ENCODE results near the gene KRT17.
"Not testable (repeated sequence)": the region's sequence is repeated elsewhere in the genome, so short reads cannot be mapped to it uniquely, and the experiment has no call there.

Gene KRT17

DNA sequence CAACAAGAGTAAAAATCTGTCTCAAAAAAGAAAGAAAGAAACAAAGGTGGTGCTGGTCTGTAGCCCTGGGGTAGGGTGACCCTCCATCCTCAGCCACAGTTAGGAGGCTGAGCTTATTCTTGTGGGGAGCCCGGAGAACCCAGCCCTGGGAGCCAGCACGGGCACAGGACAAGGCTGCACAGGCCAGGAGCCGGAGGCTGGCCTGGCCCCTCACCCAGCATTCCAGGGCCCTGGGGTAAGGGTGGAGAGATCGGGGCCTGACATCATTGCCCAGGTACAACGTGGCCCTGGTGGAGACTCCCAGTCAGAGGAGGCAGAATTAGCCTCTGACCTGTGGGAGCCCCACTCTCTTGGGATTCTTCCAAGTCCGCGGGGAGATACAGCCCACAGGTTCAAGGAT is 10.3 kb upstream of the KRT17 start:
- no peak for DNase-seq (ENCODE audit: low read depth, low spot score)

DNA sequence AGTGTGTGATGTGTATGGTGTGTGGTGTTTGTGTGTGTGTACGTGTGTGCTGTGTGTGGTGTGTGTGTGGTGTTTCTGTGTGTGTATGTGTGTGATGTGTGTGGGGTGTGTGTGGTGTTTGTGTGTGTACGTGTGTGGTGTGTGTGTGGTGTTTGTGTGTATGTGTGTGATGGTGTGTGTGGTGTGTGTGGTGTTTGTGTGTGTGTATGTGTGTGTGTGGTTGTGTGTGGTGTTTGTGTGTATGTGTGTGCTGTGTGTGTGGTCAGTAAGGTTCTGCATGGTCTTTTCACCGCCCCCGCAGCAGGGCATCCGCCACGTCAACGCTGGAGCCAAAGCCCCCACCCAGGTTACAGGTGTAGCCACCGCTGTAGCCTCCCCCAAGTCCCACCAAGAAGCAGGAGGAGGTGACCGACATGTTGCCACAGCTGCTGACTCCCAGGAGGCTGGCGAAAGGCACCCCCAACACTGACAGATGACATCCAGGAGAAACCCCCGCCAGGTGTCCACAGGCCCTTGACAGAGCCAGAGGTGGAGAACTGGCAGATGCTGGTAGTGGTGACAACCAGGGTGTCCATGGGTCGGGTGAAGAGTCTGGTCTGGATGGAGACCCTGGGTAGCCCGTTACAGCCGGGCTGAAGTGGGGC is 9.3 kb upstream of the KRT17 start:
- DNase-seq (ENCODE audit: low read depth, low spot score), result no peak

DNA sequence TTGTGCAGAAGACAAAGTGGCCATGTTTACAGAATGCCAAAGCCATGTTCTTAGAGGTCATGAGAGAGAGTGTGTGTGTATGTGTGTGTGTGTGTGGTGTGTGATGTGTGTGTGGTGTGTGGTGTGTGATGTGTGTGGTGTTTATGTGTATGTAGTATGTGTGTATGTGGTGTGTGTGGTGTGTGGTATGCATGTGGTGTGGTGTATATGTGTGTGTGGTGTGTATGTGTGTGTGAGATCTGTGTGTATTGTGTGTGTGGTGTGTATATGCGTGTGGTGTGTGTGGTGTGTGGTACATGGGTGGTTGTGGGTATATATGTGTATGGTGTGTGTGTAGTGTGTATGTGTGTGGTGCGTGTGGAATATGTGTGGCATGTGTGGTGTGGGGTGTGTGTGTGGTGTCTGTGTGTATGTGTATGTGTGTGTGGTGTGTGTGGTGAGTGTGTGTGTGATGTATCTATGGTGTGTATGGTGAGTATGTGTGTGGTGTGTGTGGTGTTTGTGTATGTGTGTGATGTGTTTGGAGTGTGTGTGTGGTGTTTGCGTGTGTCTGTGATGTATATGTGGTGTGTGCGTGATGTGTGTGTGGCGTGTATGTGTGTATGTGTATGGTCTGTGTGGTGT is 8.2 kb upstream of the KRT17 start:
- no peak for DNase-seq (ENCODE audit: low read depth, low spot score)

DNA sequence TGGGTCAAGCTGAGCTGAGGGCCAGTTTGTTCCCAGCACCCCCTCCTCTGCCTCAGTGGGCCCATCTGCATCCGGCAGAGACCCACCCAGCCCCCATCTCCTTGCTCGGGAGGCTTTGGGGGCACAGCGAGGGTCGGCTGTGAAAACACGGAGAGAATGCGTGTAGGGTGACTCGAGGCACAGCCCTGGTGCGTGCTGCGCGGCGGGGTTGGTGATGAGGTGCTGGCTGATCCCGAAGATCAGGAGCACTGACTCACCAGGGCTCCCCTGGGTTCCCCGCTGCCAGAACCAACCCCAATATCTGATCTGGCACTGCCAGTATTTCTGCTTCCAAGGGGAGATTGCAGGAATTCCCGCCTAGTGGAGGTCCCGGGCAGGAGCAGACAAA is 7.5 kb upstream of the KRT17 start:
- DNase-seq (ENCODE audit: low read depth, low spot score), result no peak

DNA sequence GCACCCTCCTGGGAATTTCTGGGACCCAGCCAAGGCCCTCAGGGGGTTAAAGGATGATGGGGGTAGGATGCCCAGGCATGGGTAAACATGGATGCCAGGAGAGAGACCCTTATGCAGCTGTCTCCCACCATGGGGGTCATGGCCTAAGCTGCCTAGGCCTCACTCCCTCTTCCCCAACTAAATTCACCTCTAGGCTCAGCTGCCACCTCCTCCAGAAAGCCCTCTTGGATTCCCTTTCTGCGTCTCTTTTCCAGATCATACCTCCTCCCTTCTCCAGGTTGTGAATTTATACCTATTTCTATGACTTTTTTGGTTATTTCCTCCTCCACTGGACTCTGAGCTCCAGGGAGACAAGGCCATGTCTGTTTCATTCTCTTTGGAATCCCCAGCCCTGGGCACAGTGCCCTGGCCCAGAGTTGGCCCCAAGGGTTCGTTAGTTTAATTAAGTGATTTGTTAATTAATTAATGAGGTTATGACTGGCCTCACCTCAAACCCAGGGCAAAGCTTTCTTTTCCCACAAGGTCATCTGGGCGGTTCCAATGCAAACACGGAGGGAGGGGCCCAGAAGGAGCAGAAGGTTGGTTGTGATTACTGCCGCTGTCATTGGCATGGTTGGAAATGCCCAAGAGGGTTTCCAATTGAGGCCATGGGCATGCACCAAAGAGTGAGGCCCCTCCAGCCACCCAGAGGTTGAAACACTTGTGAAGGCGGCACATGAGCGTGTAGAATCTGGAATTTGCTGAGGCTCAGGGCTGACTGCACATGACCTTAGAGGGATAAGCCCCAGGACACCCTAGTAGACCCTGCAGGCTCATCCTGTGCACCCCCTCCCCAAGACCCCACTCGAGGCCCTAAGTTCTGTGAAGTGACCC is 6.9 kb upstream of the KRT17 start:
- DNase-seq (ENCODE audit: low read depth, low spot score), result no peak

DNA sequence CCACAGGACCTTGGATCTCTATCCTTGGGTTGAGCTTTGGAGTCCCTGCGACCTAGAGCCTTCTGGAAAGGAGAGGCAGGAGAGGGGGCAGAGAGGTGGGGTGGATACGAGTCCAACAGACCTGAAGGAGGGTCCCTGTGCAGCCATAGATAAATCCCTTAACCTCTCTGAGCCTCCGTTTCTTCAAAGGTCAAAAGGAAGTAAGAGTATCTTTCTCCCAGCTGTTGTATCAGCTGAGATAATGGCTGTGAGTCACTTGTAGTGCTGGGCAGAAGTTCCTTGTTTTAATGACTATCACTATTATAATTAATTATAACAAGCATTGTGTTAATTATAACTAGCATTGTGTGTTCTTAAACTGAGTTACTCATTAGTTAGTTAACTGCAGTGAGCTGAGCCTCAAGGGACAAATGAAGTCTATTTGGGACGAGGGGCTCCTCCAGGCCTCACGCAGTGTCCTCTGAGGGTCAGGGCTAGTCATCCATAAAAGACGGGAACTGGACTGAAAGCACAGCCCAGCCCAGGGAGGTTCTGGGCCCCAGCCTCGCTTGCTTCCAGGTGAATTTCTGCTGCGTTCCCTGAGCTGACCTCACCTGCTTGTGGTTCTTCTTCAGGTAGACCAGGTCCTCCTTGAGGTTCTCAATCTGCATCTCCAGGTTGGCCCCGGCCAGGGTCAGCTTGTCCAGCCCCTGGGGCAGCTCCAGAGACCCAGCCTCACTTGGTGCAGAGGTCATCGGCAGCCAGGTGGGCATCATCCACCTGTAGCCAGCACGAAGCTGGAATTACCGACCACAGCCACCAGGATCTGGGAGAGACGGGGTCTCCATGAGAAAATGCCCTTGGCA is 5.7 kb upstream of the KRT17 start:
- DNase-seq (ENCODE audit: low read depth, low spot score), result no peak

DNA sequence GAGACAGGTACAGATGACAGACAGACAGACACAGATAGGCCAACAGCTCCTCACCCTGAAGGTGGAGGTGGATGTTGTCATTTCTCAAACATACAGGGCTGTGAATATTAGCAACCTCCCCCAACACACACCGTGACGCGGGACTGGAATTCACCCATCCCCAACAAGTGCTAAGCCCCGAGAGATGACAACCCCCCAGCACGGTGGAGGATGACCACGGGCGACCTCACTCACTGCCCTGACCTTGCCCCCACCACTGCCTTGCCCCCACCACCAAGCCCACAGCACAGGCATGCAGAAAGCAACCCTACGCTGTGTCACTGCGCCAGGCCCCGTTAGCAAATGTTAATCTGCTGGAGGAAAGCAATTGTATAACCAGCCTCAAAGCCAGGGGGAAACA is 4.9 kb upstream of the KRT17 start:
- DNase-seq (ENCODE audit: low read depth, low spot score), result no peak

DNA sequence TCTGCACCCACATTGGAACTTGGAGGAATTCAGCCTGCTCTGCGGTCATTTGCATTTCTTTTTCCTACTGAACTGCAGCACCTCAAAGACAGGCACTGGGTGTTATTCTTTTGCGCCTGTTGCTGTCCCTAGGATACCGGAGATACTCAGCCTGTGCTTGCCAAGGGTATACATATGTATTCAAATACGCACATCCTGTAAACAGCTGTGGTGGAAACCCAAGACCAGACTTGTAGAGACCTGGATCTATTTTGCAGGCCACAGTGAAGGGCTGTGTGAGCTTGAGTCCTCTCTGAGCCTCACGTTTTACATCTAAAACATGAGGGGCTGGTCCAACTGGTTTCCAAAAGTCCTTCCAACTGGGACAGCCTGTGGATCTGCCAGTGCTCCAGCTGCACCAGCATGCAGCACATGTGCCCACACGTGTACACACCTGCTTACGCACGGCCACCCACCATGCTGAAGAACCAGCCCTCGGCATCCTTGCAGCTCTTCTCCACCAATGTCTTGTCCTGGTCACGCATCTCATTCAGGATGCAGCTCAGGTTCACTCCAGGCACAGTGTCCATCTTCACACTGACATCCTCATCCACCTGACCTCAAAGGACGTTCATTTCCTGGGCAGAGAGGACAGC is 4.4 kb upstream of the KRT17 start:
- DNase-seq (ENCODE audit: low read depth, low spot score), result not testable (repeated sequence)

DNA sequence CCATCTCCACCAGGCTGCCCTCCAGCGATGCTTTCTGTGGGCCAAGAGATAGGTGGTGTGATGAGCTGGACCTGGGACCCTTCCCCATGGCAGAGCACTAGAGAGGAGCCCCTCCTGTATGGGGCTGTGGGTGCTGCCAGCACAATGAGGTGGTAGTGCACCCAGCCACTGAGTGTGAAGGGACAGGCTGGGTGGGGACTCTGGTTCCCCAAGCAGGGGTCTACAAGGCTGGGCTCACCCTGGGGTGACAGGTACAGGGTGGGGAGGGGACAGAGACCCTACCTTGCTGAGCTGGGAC is 3.6 kb upstream of the KRT17 start:
- DNase-seq (ENCODE audit: low read depth, low spot score), result not testable (repeated sequence)

DNA sequence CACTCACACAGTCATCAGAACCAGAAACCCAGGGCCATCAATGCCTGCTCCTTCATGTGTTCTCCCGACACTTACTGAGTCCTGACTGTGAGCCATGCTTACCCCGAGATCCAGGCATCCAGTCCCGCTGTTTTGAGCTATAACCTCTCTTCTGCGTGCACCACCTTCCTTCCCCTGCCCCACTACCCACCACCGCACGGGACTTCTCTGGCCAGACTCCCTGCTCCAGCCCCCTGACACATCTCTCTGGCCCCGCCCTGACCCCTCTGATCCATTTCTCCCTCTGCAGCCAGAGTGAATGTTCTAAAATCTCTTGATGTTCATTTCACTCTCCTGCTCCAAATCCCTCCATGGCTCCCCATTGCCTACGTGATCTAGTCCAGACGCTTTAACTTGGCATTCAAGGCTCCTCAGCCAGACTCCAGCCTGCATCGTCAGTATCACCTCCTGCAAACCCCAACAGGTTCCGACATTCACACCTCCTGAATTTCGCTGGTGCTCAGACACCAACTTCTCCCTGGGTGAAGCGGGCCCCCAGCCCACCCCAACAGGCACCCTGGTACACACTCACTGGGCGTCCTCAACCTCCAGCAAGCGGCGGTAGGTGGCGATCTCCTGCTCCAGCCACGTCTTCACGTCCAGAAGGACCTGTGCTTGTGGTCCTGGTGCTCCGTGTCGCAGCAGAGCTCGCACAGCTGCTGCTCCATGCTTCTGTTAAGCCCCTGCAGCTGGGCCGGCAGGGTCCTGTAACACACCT is 3.1 kb upstream of the KRT17 start:
- DNase-seq (ENCODE audit: low read depth, low spot score), result no peak

DNA sequence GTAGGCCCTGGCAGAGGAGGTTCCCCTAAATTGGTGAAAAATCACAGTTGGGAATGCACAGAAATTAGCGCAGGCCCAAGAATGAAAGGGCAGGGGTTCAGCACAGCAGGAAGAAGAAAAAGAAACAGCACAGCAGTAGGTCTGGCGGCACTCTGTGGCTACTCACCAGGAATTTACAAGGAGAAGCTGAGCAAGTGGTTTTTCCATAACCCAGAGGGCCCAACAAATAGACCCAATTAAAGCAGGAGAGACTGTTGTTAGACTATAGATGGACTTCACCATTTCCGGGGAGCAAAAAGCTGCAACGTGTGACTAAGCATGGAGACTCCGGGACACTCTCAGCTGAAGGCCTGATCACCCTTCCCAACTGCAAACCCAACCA is 2.5 kb upstream of the KRT17 start:
- DNase-seq (ENCODE audit: low read depth, low spot score), result not testable (repeated sequence)

DNA sequence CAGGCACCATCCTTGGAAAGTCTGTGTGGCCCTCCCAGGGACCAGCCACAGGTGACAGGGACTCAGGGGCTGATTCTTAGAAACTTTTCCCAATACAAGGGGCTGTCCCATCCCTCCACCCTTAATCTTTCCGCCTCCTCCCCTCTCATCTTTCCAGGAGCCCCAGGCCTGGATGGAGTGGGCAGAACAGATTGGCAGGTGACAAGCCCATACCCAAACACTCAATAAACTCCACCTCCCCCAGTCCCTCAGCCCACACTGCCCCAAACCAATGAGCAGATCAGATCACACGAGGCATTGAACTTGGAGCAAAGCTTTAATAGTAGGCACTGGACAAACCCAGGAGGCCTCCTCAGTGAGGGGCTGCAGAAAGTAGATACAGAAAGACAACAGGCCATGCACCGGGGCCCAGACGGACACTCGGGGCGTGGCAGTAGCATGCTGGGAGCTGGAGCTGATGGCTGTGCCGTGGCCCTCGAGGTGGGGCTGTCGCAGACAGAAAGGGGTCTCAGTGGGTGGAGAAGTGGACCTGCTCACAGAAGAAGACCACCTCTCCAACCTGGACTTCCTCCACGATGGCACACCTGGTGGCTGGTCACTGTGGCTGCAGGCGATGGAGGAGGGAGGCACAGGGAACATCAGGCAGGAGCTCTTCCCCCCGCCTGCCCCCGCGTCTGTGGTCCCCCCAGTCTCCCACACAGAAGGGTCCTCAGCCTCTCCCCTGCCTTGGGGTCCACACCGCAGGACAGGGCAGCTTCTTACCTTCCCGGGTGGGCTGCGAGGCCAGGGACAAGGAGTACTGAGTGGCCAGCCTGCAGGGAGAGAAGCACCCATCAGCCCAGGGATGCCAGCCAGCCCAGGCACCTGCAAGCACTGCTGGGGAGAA is 1.9 kb upstream of the KRT17 start:
- DNase-seq (ENCODE audit: low read depth, low spot score), result not testable (repeated sequence)

DNA sequence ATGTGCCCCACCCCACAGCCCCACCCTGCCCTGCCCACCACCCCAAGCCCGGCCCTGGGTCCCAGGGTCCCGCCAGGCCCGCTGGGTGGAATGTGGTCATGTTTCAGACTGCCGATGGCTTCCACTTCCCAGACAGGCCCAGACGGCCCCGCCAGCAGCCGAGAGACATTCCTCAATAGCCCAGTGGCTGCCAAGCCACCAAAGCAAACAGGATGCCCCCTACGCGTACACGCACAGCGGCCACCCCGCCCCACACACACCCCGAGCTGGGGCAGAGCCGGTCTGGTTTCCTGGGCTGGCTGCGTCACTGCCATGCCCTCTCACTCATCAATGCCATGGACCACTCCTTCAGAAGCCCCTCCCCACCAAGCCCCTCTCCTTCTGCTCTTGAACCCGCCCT is 1.2 kb upstream of the KRT17 start:
- no peak for DNase-seq (ENCODE audit: low read depth, low spot score)

DNA sequence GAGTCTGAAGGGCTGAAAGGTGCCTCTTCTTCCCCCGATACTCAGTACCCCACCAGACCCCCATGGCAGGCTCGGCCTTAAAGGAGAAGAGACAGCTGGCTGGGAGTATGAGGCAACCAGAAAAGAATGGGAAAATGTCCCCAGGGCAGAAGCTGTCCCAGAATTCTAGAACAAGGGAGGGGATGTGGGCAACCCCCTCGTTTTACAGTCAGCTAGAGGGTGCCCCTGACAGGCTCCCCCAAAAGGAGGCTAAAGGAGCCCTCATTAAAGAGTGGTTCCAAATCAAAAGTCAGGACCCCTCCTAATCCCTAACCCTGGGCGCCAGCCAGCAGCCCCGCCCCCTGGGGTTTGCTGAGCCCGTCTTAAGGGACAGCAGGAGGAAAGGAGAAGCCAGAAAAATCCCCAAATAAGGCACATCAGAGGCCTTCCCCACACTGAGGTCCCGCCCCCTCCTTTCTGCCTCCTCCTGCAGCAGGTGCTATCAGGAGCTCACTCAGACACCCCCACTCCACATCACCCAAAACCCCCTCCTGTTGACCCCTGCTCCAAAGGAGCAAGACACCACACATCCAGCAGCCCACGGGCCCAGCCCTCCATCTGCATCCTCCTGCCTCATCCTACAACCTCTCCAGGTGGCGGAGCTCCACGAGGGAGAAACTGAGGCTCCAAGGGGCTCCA is 1.1 kb downstream of the KRT17 start:
- DNase-seq (ENCODE audit: low read depth, low spot score), result not testable (repeated sequence)

DNA sequence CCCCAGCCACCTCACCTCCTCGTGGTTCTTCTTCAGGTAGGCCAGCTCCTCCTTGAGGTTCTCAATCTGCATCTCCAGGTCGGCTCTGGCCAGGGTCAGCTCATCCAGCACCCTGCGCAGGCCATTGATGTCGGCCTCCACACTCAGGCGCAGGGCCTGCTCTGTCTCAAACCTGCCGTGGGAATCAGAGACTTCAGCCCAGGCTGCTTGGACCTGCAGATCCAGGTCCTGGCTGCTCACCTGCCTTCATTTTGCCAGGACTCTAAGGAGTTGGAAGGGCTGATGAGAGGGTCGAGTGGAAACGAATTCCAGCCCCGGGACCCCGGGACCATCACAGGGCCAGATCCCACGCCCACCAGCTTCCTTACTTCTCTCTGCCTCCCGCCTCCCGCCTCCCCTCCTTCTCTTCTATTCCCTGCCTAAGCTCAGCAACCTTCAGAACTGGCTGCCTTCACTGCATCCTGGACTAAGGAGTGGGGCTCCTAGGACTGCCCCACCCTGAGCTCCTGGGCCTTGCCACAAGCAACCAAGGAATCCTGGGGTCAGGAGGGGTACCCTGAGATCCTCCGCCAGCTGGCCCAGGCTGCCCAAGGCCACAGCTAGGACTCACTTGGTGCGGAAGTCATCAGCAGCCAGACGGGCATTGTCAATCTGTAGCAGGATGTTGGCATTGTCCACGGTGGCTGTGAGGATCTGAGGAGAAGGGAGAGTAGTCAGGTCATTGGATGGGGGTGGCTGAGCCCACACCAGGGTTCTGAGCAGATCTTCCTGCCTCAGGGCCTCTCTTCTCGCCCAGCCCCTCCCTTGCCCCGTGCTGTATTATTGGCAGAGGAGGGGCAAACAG is 1.8 kb downstream of the KRT17 start:
- DNase-seq (ENCODE audit: low read depth, low spot score), result not testable (repeated sequence)

DNA sequence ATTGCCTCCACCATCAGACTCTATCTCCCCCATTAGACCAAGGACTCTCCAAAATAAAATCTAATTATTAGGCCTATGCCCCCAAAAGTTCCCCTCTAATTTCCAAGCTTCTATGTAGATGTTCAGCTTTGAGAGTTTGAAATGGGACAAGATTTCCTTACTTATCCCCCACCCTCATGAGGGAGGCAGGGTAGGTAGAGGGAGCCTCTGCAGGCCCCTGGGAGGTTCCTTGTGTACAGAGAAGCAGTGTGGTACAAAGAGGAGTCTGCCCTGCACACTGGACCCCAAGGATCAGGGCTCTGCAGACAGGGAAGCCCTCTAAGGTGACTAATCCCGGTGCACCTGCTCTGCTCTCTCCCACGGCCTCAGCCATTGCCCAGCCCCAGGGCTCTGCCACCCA is 2.5 kb downstream of the KRT17 start:
- no peak for DNase-seq (ENCODE audit: low read depth, low spot score)

DNA sequence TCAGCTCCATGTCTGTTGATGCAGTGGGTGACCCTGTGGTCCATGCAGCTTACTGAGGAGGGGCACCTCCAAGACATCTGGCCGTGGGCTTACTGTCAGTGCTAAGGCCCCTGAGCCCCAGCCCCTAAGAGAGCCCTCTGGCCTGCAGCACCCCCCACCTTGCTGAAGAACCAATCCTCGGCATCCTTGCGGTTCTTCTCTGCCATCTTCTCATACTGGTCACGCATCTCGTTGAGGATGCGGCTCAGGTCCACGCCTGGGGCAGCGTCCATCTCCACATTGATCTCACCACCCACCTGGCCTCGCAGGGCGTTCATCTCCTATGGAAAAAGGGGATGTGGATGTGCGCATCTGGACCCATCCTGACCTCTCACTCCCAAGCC is 2.9 kb downstream of the KRT17 start:
- not testable (repeated sequence) for DNase-seq (ENCODE audit: low read depth, low spot score)
